HEK293T (cell line): ENCODE measurements around the gene COPB2.

Experiments used
- CTCF ChIA-PET: fragments of 350-600 bp; formaldehyde crosslinking; extraction: SDS; loops from one replicate; lab custom pipeline; 2021; ENCODE audit warnings: antibody characterized with exemption, inconsistent platforms; lab: Yijun Ruan, JAX
- POLR2A ChIA-PET: fragments of 350-600 bp; formaldehyde crosslinking; extraction: SDS; loops from one replicate; lab custom pipeline; 2020; ENCODE audit warnings: antibody characterized with exemption, inconsistent platforms; lab: Yijun Ruan, JAX
- DNase-seq: peaks from one replicate; pipeline ENCODE4 v3.0.0; 2012; ENCODE audit warnings: mixed read lengths; ENCODE audit errors: extremely low spot score
- ARNT ChIP-seq: fragments of 450-650 bp; IDR thresholded peaks from 2 replicates; pipeline ENCODE4 v1.6.1; 2017; ENCODE audit warnings: mild to moderate bottlenecking
- BHLHE40 ChIP-seq: fragments of 450-650 bp; IDR thresholded peaks from 2 replicates; pipeline ENCODE4 v1.6.1; 2016; ENCODE audit warnings: mild to moderate bottlenecking, moderate library complexity, borderline replicate concordance
- CTBP1 ChIP-seq: fragments of 450-650 bp; IDR thresholded peaks from 2 replicates; pipeline ENCODE4 v1.6.1; 2016; ENCODE audit warnings: borderline replicate concordance
- ELF4 ChIP-seq: fragments of 450-650 bp; IDR thresholded peaks from 2 replicates; pipeline ENCODE4 v1.6.1; 2017; ENCODE audit warnings: antibody characterized with exemption
- FOXA1 ChIP-seq: fragments of 450-650 bp; IDR thresholded peaks from 2 replicates; pipeline ENCODE4 v1.6.1; 2016; ENCODE audit warnings: mild to moderate bottlenecking
- FOXK2 ChIP-seq: fragments of 450-650 bp; IDR thresholded peaks from 2 replicates; pipeline ENCODE4 v1.6.1; 2016; ENCODE audit warnings: mild to moderate bottlenecking
- FOXM1 ChIP-seq: fragments of 450-650 bp; IDR thresholded peaks from 2 replicates; pipeline ENCODE4 v1.6.1; 2017; ENCODE audit warnings: mild to moderate bottlenecking, borderline replicate concordance
- HDGF ChIP-seq: fragments of 450-650 bp; IDR thresholded peaks from 2 replicates; pipeline ENCODE4 v1.6.1; 2017; ENCODE audit warnings: antibody characterized with exemption, borderline replicate concordance
- L3MBTL2 ChIP-seq: fragments of 450-650 bp; conservative IDR thresholded peaks from 2 replicates; pipeline ENCODE4 v1.6.1; 2016; ENCODE audit warnings: mild to moderate bottlenecking
- LEF1 ChIP-seq: fragments of 450-650 bp; IDR thresholded peaks from 2 replicates; pipeline ENCODE4 v1.6.1; 2017; ENCODE audit warnings: mild to moderate bottlenecking, borderline replicate concordance
- NFRKB ChIP-seq: fragments of 450-650 bp; IDR thresholded peaks from 2 replicates; pipeline ENCODE4 v1.6.1; 2016; ENCODE audit warnings: mild to moderate bottlenecking, moderate library complexity
- SP1 ChIP-seq: fragments of 450-650 bp; IDR thresholded peaks from 2 replicates; pipeline ENCODE4 v1.6.1; 2017
- SUZ12 ChIP-seq: fragments of 450-650 bp; IDR thresholded peaks from 2 replicates; pipeline ENCODE4 v1.6.1; 2016; ENCODE audit warnings: mild to moderate bottlenecking
- TARDBP ChIP-seq: fragments of 450-650 bp; IDR thresholded peaks from 2 replicates; pipeline ENCODE4 v1.6.1; 2016
- ZNF384 ChIP-seq: fragments of 450-650 bp; IDR thresholded peaks from 2 replicates; pipeline ENCODE4 v1.6.1; 2016
- TF ChIP-seq, protein P1 (sequence below): fragments of 450-650 bp; IDR thresholded peaks from 2 replicates; pipeline ENCODE4 v1.6.1; 2016

COPB2 gene

DNA sequence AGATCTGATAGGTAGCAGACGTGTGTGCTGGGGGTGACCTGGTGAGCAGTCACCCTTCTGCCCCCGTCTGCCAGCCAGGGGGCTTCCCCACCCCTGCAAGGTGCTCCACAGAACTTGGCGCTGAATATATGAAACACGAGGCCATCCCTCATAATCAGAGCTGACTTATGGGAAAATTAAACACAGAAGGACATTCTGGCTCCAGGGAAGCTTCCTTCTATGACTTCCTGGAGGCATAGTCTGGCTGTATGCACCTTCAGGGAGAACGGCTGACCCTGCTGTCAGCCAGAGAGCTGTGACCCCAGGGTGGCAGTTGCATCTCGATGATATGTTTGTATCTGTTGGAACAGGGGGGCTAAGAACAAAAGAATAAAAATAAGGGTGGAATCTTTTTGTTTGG lies 72.2 kb downstream of the COPB2 start:
- CTCF ChIA-PET = interaction anchor here (0.7 to 0.9 kb wide), 2 partner anchors 12 to 42 kb away, joined by 3 read pairs; no protein-coding TSS in a partner anchor
- POLR2A ChIA-PET = no interaction called here
- no peak for DNase-seq
- no peak for TF ChIP-seq HDGF
- no peak for TF ChIP-seq SP1
- no peak for TF ChIP-seq ELF4
- TF ChIP-seq NFRKB = no peak

DNA sequence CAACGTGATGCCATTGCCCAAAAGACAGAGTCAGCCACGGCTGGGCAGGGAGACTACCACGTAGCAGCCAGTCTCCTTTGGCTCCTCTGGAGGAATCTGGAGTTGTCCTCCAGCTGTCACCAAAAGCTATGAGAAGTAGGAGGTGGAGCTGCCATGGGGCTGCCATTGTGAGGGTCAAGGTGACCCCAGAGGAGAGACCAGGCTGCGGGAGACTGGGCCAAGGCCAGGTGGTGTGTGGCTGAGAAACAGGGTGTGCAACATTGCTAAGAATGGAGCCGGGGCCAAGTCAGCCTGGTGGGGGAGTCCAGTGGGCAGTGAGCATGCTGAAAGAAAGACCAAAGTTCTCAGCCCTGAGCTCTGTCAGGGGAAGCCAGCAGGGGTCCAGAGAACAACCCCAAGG lies 75.5 kb downstream of the COPB2 start:
- POLR2A ChIA-PET = no interaction called here
- no peak for DNase-seq
- TF ChIP-seq HDGF (no peak), FOXK2 (no peak), BHLHE40 (no peak), FOXM1 (no peak), LEF1 (no peak), SP1 (no peak), NFRKB (no peak), CTBP1 (no peak), ELF4 (no peak), FOXA1 (no peak), TARDBP (no peak), SUZ12 (no peak), ARNT (no peak), ZNF384 (no peak)
- TF ChIP-seq, protein P1, sequence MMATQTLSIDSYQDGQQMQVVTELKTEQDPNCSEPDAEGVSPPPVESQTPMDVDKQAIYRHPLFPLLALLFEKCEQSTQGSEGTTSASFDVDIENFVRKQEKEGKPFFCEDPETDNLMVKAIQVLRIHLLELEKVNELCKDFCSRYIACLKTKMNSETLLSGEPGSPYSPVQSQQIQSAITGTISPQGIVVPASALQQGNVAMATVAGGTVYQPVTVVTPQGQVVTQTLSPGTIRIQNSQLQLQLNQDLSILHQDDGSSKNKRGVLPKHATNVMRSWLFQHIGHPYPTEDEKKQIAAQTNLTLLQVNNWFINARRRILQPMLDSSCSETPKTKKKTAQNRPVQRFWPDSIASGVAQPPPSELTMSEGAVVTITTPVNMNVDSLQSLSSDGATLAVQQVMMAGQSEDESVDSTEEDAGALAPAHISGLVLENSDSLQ = no peak
- CTCF ChIA-PET = interaction anchor here (1.3 kb wide), 1 partner anchor 15 kb away, joined by 4 read pairs; no protein-coding TSS in a partner anchor

DNA sequence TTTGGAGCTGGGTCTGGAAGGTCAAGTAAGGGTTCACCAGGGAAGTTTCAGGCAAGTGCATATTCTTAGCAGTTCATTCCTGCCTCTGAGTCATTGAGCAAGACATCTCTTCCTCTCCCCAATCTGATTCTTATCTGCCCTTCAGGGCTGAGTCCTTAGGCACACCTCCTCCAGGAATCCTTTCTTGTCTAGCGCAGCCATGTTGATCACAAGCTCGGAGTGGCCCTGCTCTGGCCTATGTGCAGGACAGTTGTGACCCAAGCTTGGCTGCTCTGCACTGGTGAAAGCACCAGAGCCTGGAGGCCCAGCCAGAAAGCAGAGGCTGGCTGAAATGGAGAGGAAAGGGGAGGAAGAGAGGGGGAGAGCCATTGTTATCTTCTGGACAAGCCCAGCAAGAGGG lies 76.5 kb downstream of the COPB2 start:
- no peak for DNase-seq
- ChIA-PET POLR2A (no interaction called here), CTCF (interaction anchor here (0.6 to 1.3 kb wide), 3 partner anchors 11 to 84 kb away, joined by 3 to 4 read pairs (median 3); no protein-coding TSS in a partner anchor)
- no peak for TF ChIP-seq LEF1

DNA sequence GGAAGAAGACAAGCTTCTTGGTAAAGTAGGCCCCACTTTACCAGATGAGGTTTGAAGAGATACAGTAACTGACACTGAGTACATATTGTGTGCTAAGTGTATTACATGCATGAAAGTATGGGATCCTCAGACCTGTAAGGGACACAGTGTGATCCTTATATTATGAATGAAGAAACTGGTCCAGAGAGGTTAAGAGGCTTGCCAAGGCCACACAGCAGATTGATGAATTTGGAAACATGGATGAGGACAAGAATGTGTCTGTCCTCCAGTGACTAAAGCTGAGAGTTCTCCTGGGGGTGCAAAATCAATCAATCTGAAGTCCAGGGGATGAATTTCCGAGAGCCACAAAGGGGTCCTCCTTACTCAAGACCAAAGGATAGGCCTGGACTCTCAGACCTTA lies 77.0 kb downstream of the COPB2 start:
- POLR2A ChIA-PET = no interaction called here
- TF ChIP-seq FOXK2 (no peak), CTBP1 (no peak), BHLHE40 (no peak), ARNT (no peak), SP1 (no peak), TARDBP (no peak)

DNA sequence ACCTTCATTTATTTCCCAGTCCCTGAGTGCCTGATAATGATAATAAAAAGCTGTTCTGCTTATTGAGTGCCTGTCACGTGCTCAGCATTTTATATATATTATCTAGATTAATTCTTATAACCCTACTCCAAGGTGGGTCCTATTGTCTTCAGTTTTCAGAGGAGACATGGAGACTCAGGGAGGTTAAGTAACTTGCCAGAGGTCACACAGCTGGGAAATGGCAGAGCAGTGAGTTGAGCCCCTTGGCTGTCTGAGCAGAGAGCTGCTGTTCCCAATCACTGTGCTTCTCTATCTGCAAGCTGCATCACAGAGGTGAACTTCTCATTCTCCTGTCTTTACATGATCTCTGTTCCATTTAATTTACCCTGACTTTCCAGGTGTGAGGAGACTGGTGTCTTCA lies 77.9 kb downstream of the COPB2 start:
- no peak for DNase-seq
- TF ChIP-seq FOXK2 = no peak
- TF ChIP-seq CTBP1 = no peak
- TF ChIP-seq NFRKB = no peak
- no peak for TF ChIP-seq SP1
- TF ChIP-seq, protein P1 = no peak
- TF ChIP-seq FOXM1 = no peak
- no peak for TF ChIP-seq LEF1
- TF ChIP-seq ARNT = no peak
- TF ChIP-seq HDGF = no peak
- TF ChIP-seq ELF4 = no peak
- TF ChIP-seq BHLHE40 = no peak
- TF ChIP-seq ZNF384 = no peak
- no peak for TF ChIP-seq TARDBP
- TF ChIP-seq FOXA1 = no peak
- TF ChIP-seq SUZ12 = no peak
- TF ChIP-seq L3MBTL2 = no peak
- ChIA-PET POLR2A (no interaction called here), CTCF (interaction anchor here (0.6 kb wide), 1 partner anchor 1280 kb away, joined by 5 read pairs; no protein-coding TSS in a partner anchor)

More for the DNA sequence above, 77.0 kb downstream of the COPB2 start:
- no peak for DNase-seq
- CTCF ChIA-PET = no interaction called here

DNA sequence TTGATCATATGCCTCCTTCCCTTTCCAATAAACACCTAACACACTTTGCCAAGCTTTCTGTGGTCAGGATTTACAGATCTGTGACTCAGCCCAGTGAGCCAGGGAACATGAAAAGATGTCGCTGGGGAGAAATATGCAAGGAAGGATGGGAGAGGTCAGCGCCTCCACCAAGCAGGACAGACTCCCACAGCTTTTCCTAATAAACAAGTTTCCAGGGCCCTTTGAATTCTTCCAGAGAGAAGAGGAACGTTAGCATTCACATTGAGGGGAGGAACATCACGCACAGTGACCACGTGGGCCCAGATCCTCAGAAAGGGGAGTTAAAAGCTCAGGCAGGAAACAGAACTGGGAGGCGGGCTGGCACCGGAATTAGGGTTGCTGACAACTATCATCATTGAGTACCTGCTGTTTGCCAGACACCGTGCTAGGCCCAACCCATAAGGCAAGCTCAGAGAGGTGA lies 78.9 kb downstream of the COPB2 start:
- ChIA-PET POLR2A (no interaction called here), CTCF (interaction anchor here (1.3 kb wide), 1 partner anchor 8 kb away, joined by 3 read pairs; no protein-coding TSS in a partner anchor)
- no peak for TF ChIP-seq ARNT
- no peak for TF ChIP-seq LEF1
- no peak for TF ChIP-seq FOXA1
- TF ChIP-seq ZNF384 = no peak
- no peak for TF ChIP-seq FOXM1
- TF ChIP-seq, protein P1 = no peak
- no peak for TF ChIP-seq NFRKB
- TF ChIP-seq SUZ12 = no peak
- no peak for TF ChIP-seq BHLHE40
- DNase-seq = no peak

DNA sequence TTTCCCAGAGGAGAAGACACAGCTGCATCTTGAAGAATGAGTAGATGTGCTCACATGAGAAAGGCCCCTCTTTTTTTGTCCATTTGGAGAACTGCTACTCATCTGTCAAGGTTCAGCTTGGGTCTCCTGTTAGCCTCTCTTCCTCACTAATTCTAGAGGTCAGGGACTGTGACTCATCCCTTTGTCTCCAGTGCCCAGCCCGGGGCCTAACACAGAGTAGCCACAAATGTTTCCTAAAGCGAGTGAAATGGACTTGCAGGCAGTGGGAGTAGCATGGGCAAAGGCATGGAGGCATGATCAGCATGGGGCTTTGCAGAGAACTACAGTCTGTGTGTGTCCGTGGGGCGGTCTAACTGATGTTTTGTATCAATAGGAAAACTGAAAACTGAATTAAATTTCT lies 79.6 kb downstream of the COPB2 start:
- ChIA-PET CTCF (interaction anchor here (1.3 kb wide), 1 partner anchor 9 kb away, joined by 3 read pairs; no protein-coding TSS in a partner anchor), POLR2A (no interaction called here)
- no peak for DNase-seq
- no peak for TF ChIP-seq SP1
- TF ChIP-seq, protein P1 = no peak
- TF ChIP-seq LEF1 = no peak
- TF ChIP-seq ELF4 = no peak
- TF ChIP-seq BHLHE40 = no peak
- TF ChIP-seq L3MBTL2 = no peak
- no peak for TF ChIP-seq FOXM1
- TF ChIP-seq SUZ12 = no peak
- TF ChIP-seq TARDBP = no peak
- TF ChIP-seq HDGF = no peak
- TF ChIP-seq NFRKB = no peak
- TF ChIP-seq CTBP1 = no peak
- TF ChIP-seq FOXA1 = no peak
- no peak for TF ChIP-seq ARNT
